GM18508 (cell line): Measurements from ENCODE around the gene OR6B2.
"Not testable (repeated sequence)": the region's sequence is repeated elsewhere in the genome, so short reads cannot be mapped to it uniquely, and the experiment has no call there.

Source experiments
- ATAC-seq: cut with Tn5 transposase; IDR thresholded peaks from one replicate; pipeline ENCODE4 v1.9.1; 2021; ENCODE audit warnings: moderate number of reproducible peaks; ENCODE audit not compliant: insufficient read depth, unreplicated experiment

Gene OR6B2

GRCh38 chr2:240030379-240031094, at the start of gene OR6B2:
Gene OR6B2, minus strand, starts transcription at chr2:240030429. Its CDS starts 0 bp downstream, at chr2:240030429.
- no peak for ATAC-seq

GRCh38 chr2:240078631-240079030, 48.4 kb upstream of the OR6B2 start:
- no peak for ATAC-seq

GRCh38 chr2:240077442-240077841, 47.2 kb upstream of the OR6B2 start:
- ATAC-seq: no peak

- ATAC-seq: no peak
Measured at GRCh38 chr2:240074545-240074944, 44.3 kb upstream of the OR6B2 start.

- ATAC-seq: no peak
Measured at GRCh38 chr2:240070907-240071306, 40.7 kb upstream of the OR6B2 start.

GRCh38 chr2:240069829-240070228, 39.6 kb upstream of the OR6B2 start:
- ATAC-seq: no peak

GRCh38 chr2:240068193-240068592, 38.0 kb upstream of the OR6B2 start:
- no peak for ATAC-seq

GRCh38 chr2:240066489-240066888, 36.3 kb upstream of the OR6B2 start:
- ATAC-seq: no peak

- ATAC-seq: no peak
Measured at GRCh38 chr2:240064898-240065297, 34.7 kb upstream of the OR6B2 start.

- ATAC-seq: no peak
Measured at GRCh38 chr2:240060977-240061591, 30.9 kb upstream of the OR6B2 start.

GRCh38 chr2:240056678-240057077, 26.4 kb upstream of the OR6B2 start:
- ATAC-seq: no peak

- no peak for ATAC-seq
Measured at GRCh38 chr2:240055177-240055917, 25.1 kb upstream of the OR6B2 start.

- ATAC-seq: no peak
Measured at GRCh38 chr2:240053173-240054155, 23.2 kb upstream of the OR6B2 start, which contains the start of gene OR6B3. Gene OR6B3, minus strand, starts transcription at chr2:240053521.

GRCh38 chr2:240052524-240052923, 22.3 kb upstream of the OR6B2 start:
- ATAC-seq: no peak

GRCh38 chr2:240051697-240052096, 21.5 kb upstream of the OR6B2 start:
- no peak for ATAC-seq

GRCh38 chr2:240050278-240050677, 20.0 kb upstream of the OR6B2 start:
- ATAC-seq: no peak

- no peak for ATAC-seq
Measured at GRCh38 chr2:240048237-240048636, 18.0 kb upstream of the OR6B2 start.

GRCh38 chr2:240045098-240045497, 14.9 kb upstream of the OR6B2 start:
- ATAC-seq: no peak

- not testable (repeated sequence) for ATAC-seq
Measured at GRCh38 chr2:240044096-240044495, 13.9 kb upstream of the OR6B2 start.
